GM12873 (cell line): Measurements from ENCODE around the gene IRF5.

ENCODE experiments used
- CTCF ChIP-seq: IDR thresholded peaks from 2 replicates; pipeline ENCODE4 v1.5.1; 2012; ENCODE audit warnings: low read depth, mild to moderate bottlenecking, moderate library complexity, low read length, control low read depth; ENCODE audit not compliant: insufficient read depth; ENCODE audit errors: missing control alignments

The IRF5 gene

GRCh38 chr7:128915271-128915819 is 22.4 kb upstream of the IRF5 start:
- no peak for TF ChIP-seq CTCF

GRCh38 chr7:128915841-128916642 is 21.7 kb upstream of the IRF5 start:
- TF ChIP-seq CTCF: no peak

- no peak for TF ChIP-seq CTCF
These were observed 21.1 kb upstream of the IRF5 start for GRCh38 chr7:128916643-128916915.

GRCh38 chr7:128917122-128917521 is 20.6 kb upstream of the IRF5 start:
- TF ChIP-seq CTCF: no peak

GRCh38 chr7:128918016-128918665 is 19.6 kb upstream of the IRF5 start:
- no peak for TF ChIP-seq CTCF

GRCh38 chr7:128919241-128919640 is 18.5 kb upstream of the IRF5 start:
- no peak for TF ChIP-seq CTCF
